ENCODE data around the gene ZNF346. TPM values are rescaled to one million over a fixed set of nuclear protein-coding genes. Genes with fewer than 3 reads are reported as not detected.
"Not testable (repeated sequence)": the region's sequence is repeated elsewhere in the genome, so short reads cannot be mapped to it uniquely, and the experiment has no call there.

Gene ZNF346
- total RNA-seq: 8.3 TPM
- long read RNA-seq, partial matches to known transcripts: 0 of 9 reads
- long read RNA-seq, other reads (novel, unspliced or antisense): 4 of 9 reads

- peak; percentile 93 for ATAC-seq
- DNase-seq: peak; percentile 93
- intact Hi-C loops (cut with micrococcal nuclease): no loop called here
Measured at GRCh38 chr5:177022386-177023302, at the start of gene ZNF346. ZNF346 (plus strand) TSS chr5:177022696; CDS start chr5:177022739, 43 bp downstream.

GRCh38 chr5:176979669-176980068 is 42.8 kb upstream of the ZNF346 start:
- intact Hi-C loops (cut with micrococcal nuclease): loop anchor here (5.0 kb wide), 1 partner anchor 37 kb away; no protein-coding TSS in a partner anchor
- no peak for DNase-seq
- ATAC-seq: no peak

- DNase-seq (no peak), ATAC-seq (no peak)
- intact Hi-C loops (cut with micrococcal nuclease): no loop called here
Measured at GRCh38 chr5:176980818-176981217, 41.7 kb upstream of the ZNF346 start.

GRCh38 chr5:176983112-176983511 is 39.4 kb upstream of the ZNF346 start:
- intact Hi-C loops (cut with micrococcal nuclease): not testable (repeated sequence)
- DNase-seq (peak; percentile 51), ATAC-seq (peak; percentile 63)

- DNase-seq; ATAC-seq; intact Hi-C loops (cut with micrococcal nuclease): not testable (repeated sequence)
Measured at GRCh38 chr5:176983593-176983992, 38.9 kb upstream of the ZNF346 start.

GRCh38 chr5:176984176-176984575 is 38.3 kb upstream of the ZNF346 start:
- DNase-seq; ATAC-seq; intact Hi-C loops (cut with micrococcal nuclease): not testable (repeated sequence)

- peak; percentile 30 for ATAC-seq
- intact Hi-C loops (cut with micrococcal nuclease): no loop called here
- DNase-seq: no peak
Measured at GRCh38 chr5:176985516-176985915, 37.0 kb upstream of the ZNF346 start.

- ATAC-seq (no peak), DNase-seq (no peak)
- intact Hi-C loops (cut with micrococcal nuclease): no loop called here
Measured at GRCh38 chr5:176986280-176986679, 36.2 kb upstream of the ZNF346 start.

GRCh38 chr5:176987583-176987982 is 34.9 kb upstream of the ZNF346 start:
- intact Hi-C loops (cut with micrococcal nuclease): no loop called here
- ATAC-seq (no peak), DNase-seq (no peak)

- DNase-seq; ATAC-seq; intact Hi-C loops (cut with micrococcal nuclease): not testable (repeated sequence)
Measured at GRCh38 chr5:176993081-176993480, 29.4 kb upstream of the ZNF346 start.

- intact Hi-C loops (cut with micrococcal nuclease): no loop called here
- ATAC-seq (peak; percentile 73), DNase-seq (peak; percentile 29)
Measured at GRCh38 chr5:176994460-176995121, 27.9 kb upstream of the ZNF346 start.

GRCh38 chr5:176995122-176995490 is 27.4 kb upstream of the ZNF346 start:
- no peak for ATAC-seq
- intact Hi-C loops (cut with micrococcal nuclease): no loop called here

GRCh38 chr5:176995896-176996767 is 26.4 kb upstream of the ZNF346 start:
- DNase-seq: no peak
- intact Hi-C loops (cut with micrococcal nuclease): no loop called here
- no peak for ATAC-seq

More at GRCh38 chr5:176995122-176995490, 27.4 kb upstream of the ZNF346 start:
- DNase-seq: no peak

GRCh38 chr5:176996780-176997179 is 25.7 kb upstream of the ZNF346 start:
- DNase-seq (no peak), ATAC-seq (no peak)
- intact Hi-C loops (cut with micrococcal nuclease): no loop called here

GRCh38 chr5:176998828-176999227 is 23.7 kb upstream of the ZNF346 start:
- DNase-seq: no peak
- ATAC-seq: no peak
- intact Hi-C loops (cut with micrococcal nuclease): no loop called here

GRCh38 chr5:176999526-176999925 is 23.0 kb upstream of the ZNF346 start:
- intact Hi-C loops (cut with micrococcal nuclease); DNase-seq; ATAC-seq: not testable (repeated sequence)

GRCh38 chr5:177003649-177004048 is 18.8 kb upstream of the ZNF346 start:
- ATAC-seq (no peak), DNase-seq (no peak)
- intact Hi-C loops (cut with micrococcal nuclease): no loop called here

GRCh38 chr5:177004961-177005360 is 17.5 kb upstream of the ZNF346 start:
- no peak for DNase-seq
- no peak for ATAC-seq
- intact Hi-C loops (cut with micrococcal nuclease): no loop called here

- DNase-seq: peak; percentile 87
- intact Hi-C loops (cut with micrococcal nuclease): no loop called here
- peak; percentile 86 for ATAC-seq
Measured at GRCh38 chr5:177005619-177006264, 16.8 kb upstream of the ZNF346 start.
